Measurements from ENCODE around the gene FBXO46.
A peak's percentile ranks its signal among the peaks of the same experiment; 100 is the strongest.

The FBXO46 gene

DNA sequence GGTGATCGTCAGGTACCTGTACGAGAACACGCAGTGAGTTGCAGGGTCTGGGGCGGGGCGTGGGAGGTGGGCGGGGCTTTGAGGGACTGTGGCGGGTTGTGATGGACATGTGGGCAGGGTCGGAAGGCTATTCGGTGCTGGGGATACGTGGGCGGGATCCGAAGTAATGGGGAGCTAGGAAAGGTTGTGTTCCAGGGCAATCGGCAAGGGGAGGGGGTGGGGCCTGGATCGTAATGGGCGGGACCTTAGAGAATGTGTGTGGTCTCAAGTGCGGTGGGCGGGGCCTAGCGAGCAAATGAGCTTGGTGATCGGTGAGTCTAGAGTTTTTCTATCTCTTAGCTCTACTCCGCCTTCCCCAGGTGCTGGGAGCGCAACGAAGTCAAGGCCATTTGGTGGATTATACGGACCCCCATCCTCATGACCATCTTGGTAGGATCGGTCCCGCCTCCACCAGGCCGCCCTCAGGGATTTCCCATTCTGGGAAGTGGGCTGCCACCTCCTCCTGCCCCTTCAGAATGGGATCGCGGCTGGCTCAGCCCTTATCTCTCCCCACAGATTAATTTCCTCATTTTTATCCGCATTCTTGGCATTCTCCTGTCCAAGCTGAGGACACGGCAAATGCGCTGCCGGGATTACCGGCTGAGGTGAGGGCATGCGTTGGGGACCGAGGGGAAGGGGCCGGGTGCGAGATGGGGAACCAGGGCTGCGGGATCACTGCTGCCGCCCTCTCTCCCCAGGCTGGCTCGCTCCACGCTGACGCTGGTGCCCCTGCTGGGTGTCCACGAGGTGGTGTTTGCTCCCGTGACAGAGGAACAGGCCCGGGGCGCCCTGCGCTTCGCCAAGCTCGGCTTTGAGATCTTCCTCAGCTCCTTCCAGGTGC lies 53.1 kb downstream of the FBXO46 start:
- TF ChIP-seq, protein P1, sequence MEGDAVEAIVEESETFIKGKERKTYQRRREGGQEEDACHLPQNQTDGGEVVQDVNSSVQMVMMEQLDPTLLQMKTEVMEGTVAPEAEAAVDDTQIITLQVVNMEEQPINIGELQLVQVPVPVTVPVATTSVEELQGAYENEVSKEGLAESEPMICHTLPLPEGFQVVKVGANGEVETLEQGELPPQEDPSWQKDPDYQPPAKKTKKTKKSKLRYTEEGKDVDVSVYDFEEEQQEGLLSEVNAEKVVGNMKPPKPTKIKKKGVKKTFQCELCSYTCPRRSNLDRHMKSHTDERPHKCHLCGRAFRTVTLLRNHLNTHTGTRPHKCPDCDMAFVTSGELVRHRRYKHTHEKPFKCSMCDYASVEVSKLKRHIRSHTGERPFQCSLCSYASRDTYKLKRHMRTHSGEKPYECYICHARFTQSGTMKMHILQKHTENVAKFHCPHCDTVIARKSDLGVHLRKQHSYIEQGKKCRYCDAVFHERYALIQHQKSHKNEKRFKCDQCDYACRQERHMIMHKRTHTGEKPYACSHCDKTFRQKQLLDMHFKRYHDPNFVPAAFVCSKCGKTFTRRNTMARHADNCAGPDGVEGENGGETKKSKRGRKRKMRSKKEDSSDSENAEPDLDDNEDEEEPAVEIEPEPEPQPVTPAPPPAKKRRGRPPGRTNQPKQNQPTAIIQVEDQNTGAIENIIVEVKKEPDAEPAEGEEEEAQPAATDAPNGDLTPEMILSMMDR (IDR thresholded peaks at IDR 0.05; ENCODE audit: low read depth, low read length, missing control alignments) = peak; percentile 6
- peak; percentile 93 for DNase-seq (ENCODE audit: low read depth)
- peak overlapping the region; percentile 49 for H3K4me3 ChIP-seq (ENCODE audit: low read depth, low read length)

DNA sequence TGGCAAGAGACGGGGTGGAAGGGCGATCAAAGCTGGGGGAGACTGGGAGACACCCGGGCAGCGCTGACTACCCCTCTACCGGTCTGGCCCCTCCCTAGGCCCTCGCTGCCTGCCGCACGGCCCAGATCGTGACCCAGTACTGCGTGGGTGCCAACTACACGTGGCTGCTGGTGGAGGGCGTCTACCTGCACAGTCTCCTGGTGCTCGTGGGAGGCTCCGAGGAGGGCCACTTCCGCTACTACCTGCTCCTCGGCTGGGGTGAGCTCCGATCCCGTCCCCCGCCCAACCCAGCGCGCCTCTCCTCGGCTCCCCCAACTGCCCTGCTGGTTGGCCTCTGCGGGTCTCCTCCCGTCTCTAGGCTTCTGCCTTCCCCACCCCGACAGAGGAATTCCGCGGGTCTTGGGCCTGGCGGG lies 53.8 kb downstream of the FBXO46 start:
- DNase-seq (ENCODE audit: low read depth) = no peak
- TF ChIP-seq, protein P1 (IDR thresholded peaks at IDR 0.05; ENCODE audit: low read depth, low read length, missing control alignments) = no peak
- H3K4me3 ChIP-seq (ENCODE audit: low read depth, low read length) = peak overlapping the region; percentile 49

DNA sequence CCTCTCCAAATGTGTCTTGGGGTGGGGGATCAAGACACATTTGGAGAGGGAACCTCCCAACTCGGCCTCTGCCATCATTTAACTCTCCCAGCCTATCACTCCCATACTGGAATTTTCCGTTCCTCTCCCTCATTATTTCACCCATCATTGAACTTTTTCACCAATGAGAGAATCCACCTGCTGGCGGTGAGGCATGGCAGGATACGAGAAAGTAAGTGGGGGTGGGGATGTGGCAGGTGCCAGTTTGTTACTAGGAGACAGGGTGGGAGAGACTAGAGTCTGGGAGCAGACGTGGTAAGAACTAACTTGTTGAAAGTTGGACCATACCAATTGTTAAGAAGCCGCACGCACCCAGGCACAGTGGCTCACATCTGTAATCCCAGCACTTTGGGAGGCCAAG lies 55.8 kb downstream of the FBXO46 start:
- H3K4me3 ChIP-seq (ENCODE audit: low read depth, low read length) = no peak overlapping the region
- TF ChIP-seq, protein P1 (IDR thresholded peaks at IDR 0.05; ENCODE audit: low read depth, low read length, missing control alignments) = no peak
- DNase-seq (ENCODE audit: low read depth) = no peak

DNA sequence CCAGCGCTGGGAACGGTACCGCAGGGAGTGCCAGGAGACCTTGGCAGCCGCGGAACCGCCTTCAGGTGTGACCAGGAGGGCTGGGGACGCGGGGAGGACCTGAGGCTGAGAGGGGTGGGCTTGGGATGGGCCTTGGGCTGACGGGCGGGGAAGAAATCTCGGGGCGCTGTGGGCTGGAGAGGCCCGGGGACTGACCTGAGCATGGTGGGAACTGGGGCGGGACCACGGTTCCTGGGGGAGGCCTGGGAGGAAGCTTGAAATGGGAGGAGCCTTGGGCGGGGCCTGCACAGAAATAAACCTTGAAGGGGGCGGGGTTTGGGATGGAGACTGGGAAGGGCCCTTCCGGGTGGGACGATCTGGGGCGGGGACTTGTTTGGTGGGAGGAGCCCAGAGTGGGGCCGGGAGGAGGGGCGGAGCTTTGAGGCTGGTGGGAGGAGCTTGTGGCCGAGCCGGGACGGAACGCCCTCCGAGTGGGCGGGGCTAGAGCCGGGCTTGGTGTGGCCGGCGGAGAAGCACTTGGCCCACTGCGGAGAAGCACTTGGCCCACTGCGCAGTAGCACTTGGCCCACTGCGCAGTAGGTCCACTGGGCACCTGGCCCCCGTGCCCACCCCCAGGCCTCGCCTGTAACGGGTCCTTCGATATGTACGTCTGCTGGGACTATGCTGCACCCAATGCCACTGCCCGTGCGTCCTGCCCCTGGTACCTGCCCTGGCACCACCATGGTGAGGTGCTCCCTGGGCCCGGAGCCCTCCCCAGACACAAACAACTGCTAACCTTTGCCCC lies 59.8 kb downstream of the FBXO46 start:
- no peak for DNase-seq (ENCODE audit: low read depth)
- TF ChIP-seq, protein P1 (IDR thresholded peaks at IDR 0.05; ENCODE audit: low read depth, low read length, missing control alignments) = no peak
- H3K4me3 ChIP-seq (ENCODE audit: low read depth, low read length) = peak overlapping the region; percentile 43

DNA sequence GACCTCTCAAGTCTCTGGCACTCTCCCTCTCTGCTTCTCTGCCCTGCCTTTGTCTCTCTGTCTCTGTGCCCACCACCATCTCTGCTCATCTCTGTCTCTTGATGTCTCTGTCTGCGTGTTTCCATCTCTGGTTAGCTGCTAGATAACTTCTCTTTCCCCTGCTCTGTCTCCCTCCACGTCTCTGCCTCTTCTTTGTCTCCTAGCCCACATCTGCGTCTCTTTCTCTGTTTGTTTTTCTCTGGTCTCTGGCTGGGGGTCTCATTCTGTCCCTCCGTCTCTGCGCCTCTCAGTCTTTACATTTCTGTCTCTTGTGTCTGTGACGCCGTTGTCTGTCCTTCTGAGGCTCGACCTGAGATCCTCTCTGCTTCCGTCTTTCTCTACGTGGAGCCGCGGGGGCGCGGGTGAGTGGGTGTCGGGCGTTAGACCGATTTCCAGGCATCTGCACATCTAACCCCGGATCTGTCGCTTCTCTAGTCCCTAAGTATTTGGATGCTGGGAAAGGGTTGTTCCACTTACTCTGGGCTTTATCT lies 62.3 kb downstream of the FBXO46 start:
- DNase-seq (ENCODE audit: low read depth) = no peak
- H3K4me3 ChIP-seq (ENCODE audit: low read depth, low read length) = peak overlapping the region; percentile 68
- TF ChIP-seq, protein P1 (IDR thresholded peaks at IDR 0.05; ENCODE audit: low read depth, low read length, missing control alignments) = no peak

DNA sequence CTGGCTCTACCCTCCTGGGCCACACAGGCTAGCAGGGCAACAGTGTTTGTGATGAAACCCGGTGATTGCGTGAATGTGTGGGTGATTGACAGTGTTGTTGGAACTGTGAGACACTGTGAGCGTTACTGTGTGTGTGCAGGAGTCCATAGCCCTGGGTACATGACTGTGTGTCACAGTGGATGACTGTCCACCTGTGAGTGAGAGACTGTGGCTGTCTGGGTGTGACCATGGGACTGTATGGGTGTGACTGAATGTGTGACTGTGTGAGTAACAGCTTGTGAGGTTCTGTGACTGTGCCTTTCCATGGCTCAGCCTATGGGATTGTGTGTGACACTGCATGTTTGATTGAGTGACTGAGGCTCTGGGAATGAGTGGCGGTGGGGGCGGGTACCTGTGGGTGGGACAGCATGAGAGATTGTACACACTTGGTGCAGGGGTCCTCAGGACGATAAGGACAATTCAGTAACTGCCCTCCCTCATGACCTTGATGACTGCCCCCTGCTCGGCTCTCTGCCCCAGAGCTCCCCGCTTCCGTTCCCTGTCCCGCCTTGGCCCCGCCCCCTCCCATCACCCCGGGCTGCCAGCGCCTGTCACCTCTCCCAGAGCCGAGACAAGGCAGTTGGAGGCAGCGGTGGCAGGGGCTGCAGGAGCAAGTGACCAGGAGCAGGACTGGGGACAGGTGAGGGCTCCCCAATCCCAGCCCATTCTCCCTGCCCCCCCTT lies 62.9 kb downstream of the FBXO46 start, which contains the start of gene GIPR:
GIPR (plus strand) TSS at position 602 of the 722 bp plus-strand sequence. CDS start 1,300 bp downstream, outside the sequence.
- TF ChIP-seq, protein P1 (IDR thresholded peaks at IDR 0.05; ENCODE audit: low read depth, low read length, missing control alignments) = no peak
- H3K4me3 ChIP-seq (ENCODE audit: low read depth, low read length) = peak within 1 kb of the TSS; percentile 68
- no peak for DNase-seq (ENCODE audit: low read depth)

All from GM12864 (cell line).